ENCODE results near the gene RIC3. TPM values are rescaled to one million over a fixed set of nuclear protein-coding genes. Genes with fewer than 3 reads are reported as not detected.

The RIC3 gene
- total and polyA plus RNA-seq, 2 experiments from 2014 or later: 3.2 to 3.6 TPM

GRCh38 chr11:8110396-8110795 lies 58.4 kb downstream of the RIC3 start:
- no peak overlapping the region for H3K27ac ChIP-seq
- H3K4me1 ChIP-seq (ENCODE audit: insufficient read depth): peaks cover 5% of the 10 kb centered on the region
- no peaks in the 10 kb centered on the region for H3K36me3 ChIP-seq (replicated peaks; ENCODE audit: insufficient read depth, low read depth)
- no peaks in the 10 kb centered on the region for H3K9me3 ChIP-seq (ENCODE audit: low read depth)
- WGBS (ENCODE audit: low lambda C conversion rate, missing lambda C conversion rate): 85% methylated on average over 4 of the region's 4 CpGs
- no peaks in the 10 kb centered on the region for H4K20me1 ChIP-seq (ENCODE audit: insufficient read depth, poor library complexity, severe bottlenecking)
- H3K79me2 ChIP-seq: no peaks in the 10 kb centered on the region
- no peak overlapping the region for H2AFZ ChIP-seq
- no peaks in the 10 kb centered on the region for H3K9me2 ChIP-seq (replicated peaks; ENCODE audit: insufficient read depth)
- no peaks in the 10 kb centered on the region for H3K27me3 ChIP-seq
- no peak for TF ChIP-seq CTCF (IDR thresholded peaks at IDR 0.05; ENCODE audit: poor library complexity)
- TF ChIP-seq EZH2 (IDR thresholded peaks at IDR 0.05; ENCODE audit: borderline replicate concordance): no peak
- TF ChIP-seq EZH2phosphoT487 (IDR thresholded peaks at IDR 0.05; ENCODE audit: low read depth, severe bottlenecking, unreplicated experiment): no peak
- H3K4me2 ChIP-seq: no peak overlapping the region
- no peak overlapping the region for H3K4me3 ChIP-seq
- DNase-seq (ENCODE audit: low spot score): no peak

DNA sequence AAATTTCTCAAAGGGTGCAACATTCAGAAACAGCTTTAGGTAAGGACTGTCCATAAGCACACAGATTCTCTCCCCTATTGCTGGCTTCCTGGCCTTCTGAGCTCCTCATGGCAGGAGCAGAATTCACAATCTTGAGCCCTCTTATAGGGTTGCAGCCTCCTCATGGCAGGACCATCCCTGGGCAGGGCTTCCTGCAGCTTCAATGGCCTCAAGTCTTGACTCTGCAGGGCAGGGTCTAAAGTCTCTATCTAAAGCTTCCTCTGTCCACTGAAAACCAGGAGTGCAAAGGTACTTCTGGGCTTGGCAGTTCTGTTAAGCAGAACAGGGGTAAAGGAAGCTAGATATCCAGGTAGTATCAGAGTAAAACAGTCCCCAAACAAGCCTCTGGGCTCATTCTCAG lies 59.1 kb downstream of the RIC3 start:
- no peak overlapping the region for H3K27ac ChIP-seq
- no peaks in the 10 kb centered on the region for H3K36me3 ChIP-seq (replicated peaks; ENCODE audit: insufficient read depth, low read depth)
- no peaks in the 10 kb centered on the region for H3K27me3 ChIP-seq
- no peak overlapping the region for H2AFZ ChIP-seq
- peaks cover 5% of the 10 kb centered on the region for H3K4me1 ChIP-seq (ENCODE audit: insufficient read depth)
- no peak overlapping the region for H3K4me3 ChIP-seq
- DNase-seq (ENCODE audit: low spot score): no peak
- H3K79me2 ChIP-seq: no peaks in the 10 kb centered on the region
- no peaks in the 10 kb centered on the region for H3K9me2 ChIP-seq (replicated peaks; ENCODE audit: insufficient read depth)
- H4K20me1 ChIP-seq (ENCODE audit: insufficient read depth, poor library complexity, severe bottlenecking): no peaks in the 10 kb centered on the region
- H3K4me2 ChIP-seq: no peak overlapping the region
- TF ChIP-seq CTCF (IDR thresholded peaks at IDR 0.05; ENCODE audit: poor library complexity) (no peak), EZH2phosphoT487 (IDR thresholded peaks at IDR 0.05; ENCODE audit: low read depth, severe bottlenecking, unreplicated experiment) (no peak), EZH2 (IDR thresholded peaks at IDR 0.05; ENCODE audit: borderline replicate concordance) (no peak)
- H3K9me3 ChIP-seq (ENCODE audit: low read depth): no peaks in the 10 kb centered on the region

- Histone ChIP-seq H3K27me3 (no peaks in the 10 kb centered on the region), H3K4me3 (no peak overlapping the region), H3K4me1 (ENCODE audit: insufficient read depth) (peaks cover 5% of the 10 kb centered on the region), H3K27ac (no peak overlapping the region), H2AFZ (no peak overlapping the region), H3K9me3 (ENCODE audit: low read depth) (no peaks in the 10 kb centered on the region), H4K20me1 (ENCODE audit: insufficient read depth, poor library complexity, severe bottlenecking) (no peaks in the 10 kb centered on the region), H3K36me3 (replicated peaks; ENCODE audit: insufficient read depth, low read depth) (no peaks in the 10 kb centered on the region), H3K9me2 (replicated peaks; ENCODE audit: insufficient read depth) (no peaks in the 10 kb centered on the region), H3K79me2 (no peaks in the 10 kb centered on the region), H3K4me2 (no peak overlapping the region)
- 63% methylated on average over 2 of the region's 2 CpGs for WGBS (ENCODE audit: low lambda C conversion rate, missing lambda C conversion rate)
- DNase-seq (ENCODE audit: low spot score): no peak
- TF ChIP-seq EZH2phosphoT487 (IDR thresholded peaks at IDR 0.05; ENCODE audit: low read depth, severe bottlenecking, unreplicated experiment): no peak
- TF ChIP-seq CTCF (IDR thresholded peaks at IDR 0.05; ENCODE audit: poor library complexity): no peak
- no peak for TF ChIP-seq EZH2 (IDR thresholded peaks at IDR 0.05; ENCODE audit: borderline replicate concordance)
These were observed 60.4 kb downstream of the RIC3 start for GRCh38 chr11:8108421-8108820.

DNA sequence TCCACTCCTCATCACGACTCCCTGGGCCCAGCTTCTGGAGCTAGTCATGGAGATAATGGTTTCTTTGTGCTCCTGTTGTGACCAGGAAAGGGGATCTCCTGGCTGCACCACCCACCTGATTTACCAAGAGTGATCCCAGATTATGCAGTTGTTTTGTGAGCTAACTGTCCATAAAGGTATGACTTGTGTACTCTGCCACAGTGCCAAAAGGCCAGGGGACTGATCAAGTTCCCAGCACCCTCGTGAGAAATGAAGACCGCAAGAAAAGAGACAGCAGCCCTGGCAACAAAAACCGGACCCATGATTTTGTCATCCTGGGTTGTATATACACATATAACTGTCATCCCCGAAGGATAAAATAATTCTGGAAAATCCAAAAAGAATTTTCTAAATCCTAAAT lies 61.2 kb downstream of the RIC3 start:
- Histone ChIP-seq H3K27ac (no peak overlapping the region), H2AFZ (no peak overlapping the region), H3K36me3 (replicated peaks; ENCODE audit: insufficient read depth, low read depth) (no peaks in the 10 kb centered on the region), H3K4me2 (no peak overlapping the region), H3K79me2 (no peaks in the 10 kb centered on the region), H3K4me3 (no peak overlapping the region), H3K9me2 (replicated peaks; ENCODE audit: insufficient read depth) (no peaks in the 10 kb centered on the region), H3K27me3 (no peaks in the 10 kb centered on the region), H3K4me1 (ENCODE audit: insufficient read depth) (peaks cover 5% of the 10 kb centered on the region), H4K20me1 (ENCODE audit: insufficient read depth, poor library complexity, severe bottlenecking) (no peaks in the 10 kb centered on the region), H3K9me3 (ENCODE audit: low read depth) (no peaks in the 10 kb centered on the region)
- no peak for TF ChIP-seq EZH2phosphoT487 (IDR thresholded peaks at IDR 0.05; ENCODE audit: low read depth, severe bottlenecking, unreplicated experiment)
- TF ChIP-seq CTCF (IDR thresholded peaks at IDR 0.05; ENCODE audit: poor library complexity): no peak
- no peak for TF ChIP-seq EZH2 (IDR thresholded peaks at IDR 0.05; ENCODE audit: borderline replicate concordance)
- 95% methylated on average over 5 of the region's 5 CpGs for WGBS (ENCODE audit: low lambda C conversion rate, missing lambda C conversion rate)
- DNase-seq (ENCODE audit: low spot score): no peak
